GM12873 (cell line): ENCODE results near the gene RSBN1.

ENCODE experiments used
- TF ChIP-seq, protein P1 (sequence below): IDR thresholded peaks from 2 replicates; pipeline ENCODE4 v1.5.1; 2012; ENCODE audit warnings: low read depth, mild to moderate bottlenecking, moderate library complexity, low read length, control low read depth; ENCODE audit not compliant: insufficient read depth; ENCODE audit errors: missing control alignments

The RSBN1 gene

DNA sequence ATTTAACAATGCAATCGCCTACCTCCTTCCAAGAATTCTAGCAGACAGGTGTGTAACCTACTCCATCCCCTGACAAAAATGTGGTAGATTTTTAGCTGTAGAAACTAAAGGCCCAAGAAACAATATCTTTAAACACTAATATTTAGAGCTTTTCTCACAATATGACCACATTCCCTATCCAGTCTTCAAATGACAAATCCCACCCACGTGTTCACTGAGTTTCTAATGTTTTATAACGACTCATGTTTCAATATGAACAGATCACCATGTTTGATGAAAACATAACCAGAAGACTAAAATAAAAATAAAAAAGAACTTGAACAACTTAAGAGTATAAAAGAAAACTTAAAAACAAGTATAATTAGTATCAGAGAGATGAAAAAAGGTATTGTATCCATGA is 24.6 kb downstream of the RSBN1 start:
- TF ChIP-seq, protein P1, sequence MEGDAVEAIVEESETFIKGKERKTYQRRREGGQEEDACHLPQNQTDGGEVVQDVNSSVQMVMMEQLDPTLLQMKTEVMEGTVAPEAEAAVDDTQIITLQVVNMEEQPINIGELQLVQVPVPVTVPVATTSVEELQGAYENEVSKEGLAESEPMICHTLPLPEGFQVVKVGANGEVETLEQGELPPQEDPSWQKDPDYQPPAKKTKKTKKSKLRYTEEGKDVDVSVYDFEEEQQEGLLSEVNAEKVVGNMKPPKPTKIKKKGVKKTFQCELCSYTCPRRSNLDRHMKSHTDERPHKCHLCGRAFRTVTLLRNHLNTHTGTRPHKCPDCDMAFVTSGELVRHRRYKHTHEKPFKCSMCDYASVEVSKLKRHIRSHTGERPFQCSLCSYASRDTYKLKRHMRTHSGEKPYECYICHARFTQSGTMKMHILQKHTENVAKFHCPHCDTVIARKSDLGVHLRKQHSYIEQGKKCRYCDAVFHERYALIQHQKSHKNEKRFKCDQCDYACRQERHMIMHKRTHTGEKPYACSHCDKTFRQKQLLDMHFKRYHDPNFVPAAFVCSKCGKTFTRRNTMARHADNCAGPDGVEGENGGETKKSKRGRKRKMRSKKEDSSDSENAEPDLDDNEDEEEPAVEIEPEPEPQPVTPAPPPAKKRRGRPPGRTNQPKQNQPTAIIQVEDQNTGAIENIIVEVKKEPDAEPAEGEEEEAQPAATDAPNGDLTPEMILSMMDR: no peak

DNA sequence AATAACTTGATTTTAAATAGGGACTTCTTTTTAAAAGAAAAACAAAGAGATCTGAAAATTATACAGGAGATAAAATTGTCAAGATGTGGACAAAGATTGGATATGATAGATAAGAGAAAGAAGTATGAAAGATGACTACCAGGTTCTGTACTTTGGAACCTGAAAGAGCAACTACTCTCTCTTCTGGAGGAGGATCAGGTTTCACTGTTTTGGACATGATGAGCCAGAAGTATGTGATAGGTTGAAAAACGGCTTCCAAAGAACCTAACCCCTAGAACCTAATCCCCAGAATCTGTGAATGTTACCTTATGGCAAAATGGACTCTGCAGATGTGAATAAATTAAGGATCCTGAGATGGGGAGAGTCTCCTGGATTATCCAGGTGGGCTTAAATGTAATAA is 26.2 kb downstream of the RSBN1 start:
- TF ChIP-seq, protein P1: no peak

DNA sequence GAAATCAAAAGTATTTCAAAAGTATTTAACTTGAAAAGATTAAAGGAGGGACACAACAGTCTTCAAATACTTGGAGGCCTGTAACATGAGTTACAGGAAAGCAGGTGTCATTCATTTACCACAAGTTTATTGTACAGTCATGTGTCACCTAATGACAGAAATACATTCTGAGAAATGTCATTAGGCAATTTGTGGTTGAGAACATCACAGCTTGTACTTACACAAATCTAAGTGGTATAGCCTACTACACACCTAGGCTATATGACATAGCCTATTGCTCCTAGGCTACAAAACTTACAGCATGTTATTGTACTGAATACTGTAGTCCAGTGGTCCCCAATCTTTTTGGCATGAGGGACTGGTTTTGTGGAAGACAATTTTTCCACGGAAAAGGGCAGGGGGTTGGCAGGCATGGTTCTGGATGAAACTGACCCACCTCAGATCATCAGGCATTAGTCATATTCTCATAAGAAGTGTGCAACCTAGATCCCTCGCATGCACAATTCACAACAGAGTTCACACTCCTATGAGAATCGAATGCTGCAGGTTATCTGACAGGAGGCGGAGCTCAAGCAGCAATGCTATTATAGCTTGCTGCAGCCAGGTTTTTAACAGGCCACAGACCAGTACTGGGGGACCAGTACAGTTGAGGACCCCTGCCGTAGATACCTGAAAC is 28.0 kb downstream of the RSBN1 start:
- TF ChIP-seq, protein P1: no peak

DNA sequence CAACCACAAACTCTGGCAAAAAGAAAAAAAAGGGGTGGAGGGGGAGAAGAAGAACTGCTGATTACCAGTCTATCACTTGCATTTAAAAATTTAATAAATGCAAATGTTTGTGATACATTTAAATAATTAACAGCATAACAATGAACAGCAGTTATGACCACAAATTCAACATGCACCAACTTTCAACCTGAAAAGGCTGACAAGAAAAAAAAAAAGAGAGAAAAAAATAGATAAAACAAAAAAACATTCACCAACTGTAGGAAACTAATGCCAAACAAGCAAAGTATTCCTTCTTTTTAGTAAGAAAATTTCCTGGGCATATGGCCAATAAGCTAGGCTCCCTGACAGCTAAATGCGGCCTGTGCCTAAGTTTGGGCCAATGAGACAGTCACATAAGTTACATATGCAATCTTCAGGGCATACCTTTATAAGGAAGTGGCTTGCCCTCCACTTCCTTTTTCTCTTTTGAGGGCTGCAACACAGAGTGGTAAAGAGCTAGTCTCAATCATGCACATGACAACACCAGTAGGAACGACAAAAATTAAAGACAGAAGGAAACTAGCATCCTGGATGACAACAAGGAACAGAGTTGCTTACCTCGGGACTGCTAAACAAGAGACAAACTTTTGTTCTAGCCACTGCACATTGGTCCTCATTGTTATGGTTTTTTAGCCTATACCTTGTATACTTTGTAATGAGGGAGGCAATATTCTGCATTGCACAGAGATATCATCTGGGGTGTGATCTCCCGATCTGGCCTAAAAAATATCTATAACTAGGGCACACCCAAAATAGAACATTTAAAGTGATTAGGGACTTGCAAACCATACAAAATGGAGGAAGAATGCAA is 28.8 kb downstream of the RSBN1 start:
- TF ChIP-seq, protein P1: no peak

DNA sequence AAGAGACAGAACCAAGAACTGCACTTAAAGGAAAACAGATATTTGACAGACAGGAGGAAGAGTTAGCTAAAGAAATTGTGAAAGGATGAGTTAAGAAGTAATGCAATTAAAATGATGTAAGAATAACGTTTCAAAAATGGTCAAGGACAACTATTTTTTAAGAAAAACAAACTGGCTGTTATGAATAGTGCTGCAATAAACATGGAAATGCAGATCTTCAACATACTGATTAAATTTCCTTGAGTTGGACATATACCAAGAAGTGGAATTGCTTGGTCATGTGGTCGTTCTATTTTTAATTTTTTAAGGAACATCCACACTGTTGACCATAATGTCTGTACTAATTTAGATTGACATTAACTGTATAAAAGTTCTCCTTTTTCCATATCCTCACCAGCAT is 29.9 kb downstream of the RSBN1 start:
- TF ChIP-seq, protein P1: no peak

DNA sequence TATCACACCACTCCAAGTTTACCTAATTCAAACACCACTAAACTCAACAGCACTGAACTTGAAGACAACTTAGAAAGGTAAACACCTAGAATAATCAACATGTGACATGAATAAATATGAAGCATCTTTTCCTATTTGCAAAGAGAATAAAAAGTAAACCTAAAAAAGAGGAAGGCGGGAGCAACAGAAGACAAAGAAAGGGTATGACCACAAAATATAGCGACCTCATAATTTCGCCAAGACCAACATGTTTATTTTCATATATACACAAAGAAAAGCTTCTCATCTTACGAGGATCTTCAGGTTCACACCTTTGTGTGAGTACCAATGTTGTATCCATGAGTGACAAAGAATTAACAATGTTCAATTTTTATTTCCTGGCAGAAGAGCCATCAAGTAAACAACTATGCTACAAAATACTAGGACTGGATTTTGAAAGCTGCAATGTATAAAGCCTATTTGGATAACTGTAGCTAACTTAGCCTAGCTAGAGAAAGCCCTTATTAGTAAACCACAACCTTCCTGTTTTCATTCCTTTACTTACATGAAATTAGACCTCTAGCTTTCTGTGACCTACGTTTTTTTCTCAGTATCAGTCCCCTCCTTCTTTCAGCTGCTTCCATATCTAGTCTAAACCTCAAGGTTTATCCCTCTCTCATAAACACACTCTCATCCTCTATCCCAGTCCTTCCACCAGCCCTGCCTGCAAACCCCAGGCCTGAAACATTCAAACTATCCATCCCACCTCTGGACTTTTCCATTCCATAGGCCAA is 31.7 kb downstream of the RSBN1 start:
- TF ChIP-seq, protein P1: no peak

DNA sequence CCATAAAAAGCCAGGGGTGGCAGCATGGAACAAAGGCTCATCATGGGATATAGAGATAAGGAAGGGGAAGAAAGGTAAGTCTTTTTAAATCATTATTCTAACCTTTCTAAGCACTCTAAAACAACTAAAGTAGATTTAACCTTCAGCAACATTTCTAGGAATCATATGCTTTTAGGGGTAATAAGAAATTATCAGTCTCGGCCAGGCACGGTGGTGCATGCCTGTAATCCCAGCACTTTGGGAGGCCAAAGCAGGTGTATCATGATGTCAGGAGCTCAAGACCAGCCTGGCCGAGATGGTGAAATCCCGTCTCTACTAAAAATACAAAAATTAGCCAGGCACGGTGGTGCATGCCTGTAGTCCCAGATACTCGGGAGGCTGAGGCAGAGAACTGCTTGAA is 32.7 kb downstream of the RSBN1 start:
- TF ChIP-seq, protein P1: no peak
